Astrocyte (in vitro differentiated cells and primary cell): ENCODE results near the gene DSE. TPM values are rescaled to one million over a fixed set of nuclear protein-coding genes. Genes with fewer than 3 reads are reported as not detected.

Experiments
- DNase-seq: peaks from one replicate; pipeline ENCODE4 v3.0.0-alpha.2; 2010; ENCODE audit warnings: low read depth
- FAIRE-seq: peaks from 2 replicates; lab custom pipeline; 2011; peaks lifted over from hg19 to GRCh38; lab: Jason Lieb, UNC
- H2AFZ ChIP-seq: 2 replicates; pipeline ENCODE4 v1.6.0; 2012; ENCODE audit warnings: low read depth, low read length, inconsistent platforms
- H3K27ac ChIP-seq: 2 replicates; pipeline ENCODE4 v1.5.1; 2011; ENCODE audit warnings: low read depth, low read length, inconsistent platforms
- H3K27me3 ChIP-seq: 2 replicates; pipeline ENCODE4 v1.6.0; 2011; ENCODE audit warnings: low read length, inconsistent platforms; ENCODE audit not compliant: insufficient read depth
- H3K36me3 ChIP-seq: 2 replicates; pipeline ENCODE4 v1.5.1; 2011; ENCODE audit warnings: low read length, inconsistent platforms; ENCODE audit not compliant: insufficient read depth
- H3K4me1 ChIP-seq: 2 replicates; pipeline ENCODE4 v1.5.1; 2011; ENCODE audit warnings: low read length, inconsistent platforms; ENCODE audit not compliant: insufficient read depth
- H3K4me2 ChIP-seq: 2 replicates; pipeline ENCODE4 v1.6.0; 2012; ENCODE audit warnings: low read length, inconsistent platforms
- H3K4me3 ChIP-seq: 2 replicates; pipeline ENCODE4 v1.5.1; 2011; ENCODE audit warnings: low read depth, mild to moderate bottlenecking, low read length, inconsistent platforms; ENCODE audit not compliant: insufficient read depth
- H3K79me2 ChIP-seq: 2 replicates; pipeline ENCODE4 v1.6.0; 2012; ENCODE audit warnings: mild to moderate bottlenecking, low read length, inconsistent platforms; ENCODE audit not compliant: insufficient read depth
- H3K9ac ChIP-seq: 2 replicates; pipeline ENCODE4 v1.6.0; 2012; ENCODE audit warnings: mild to moderate bottlenecking, low read length, inconsistent platforms
- H3K9me3 ChIP-seq: 2 replicates; pipeline ENCODE4 v1.5.1; 2012; ENCODE audit warnings: low read depth, mild to moderate bottlenecking, low read length, inconsistent platforms; ENCODE audit not compliant: insufficient read depth
- H4K20me1 ChIP-seq: 2 replicates; pipeline ENCODE4 v1.6.0; 2012; ENCODE audit warnings: low read length, inconsistent platforms; ENCODE audit not compliant: insufficient read depth
- H3K27ac Mint-ChIP-seq: one replicate; pipeline ENCODE4 v1.8.0; 2021; ENCODE audit warnings: mild to moderate bottlenecking, mixed read lengths; ENCODE audit not compliant: unreplicated experiment
- H3K27me3 Mint-ChIP-seq: one replicate; pipeline ENCODE4 v1.8.0; 2021; ENCODE audit warnings: low read depth, mixed read lengths; ENCODE audit not compliant: unreplicated experiment
- H3K36me3 Mint-ChIP-seq: one replicate; pipeline ENCODE4 v1.8.0; 2021; ENCODE audit warnings: low read depth, mixed read lengths; ENCODE audit not compliant: unreplicated experiment
- H3K4me1 Mint-ChIP-seq: one replicate; pipeline ENCODE4 v1.8.0; 2021; ENCODE audit warnings: low read depth, mixed read lengths; ENCODE audit not compliant: unreplicated experiment
- H3K4me3 Mint-ChIP-seq: one replicate; pipeline ENCODE4 v1.8.0; 2021; ENCODE audit warnings: mild to moderate bottlenecking, moderate library complexity, mixed read lengths; ENCODE audit not compliant: unreplicated experiment
- H3K9me3 Mint-ChIP-seq: one replicate; pipeline ENCODE4 v1.8.0; 2021; ENCODE audit warnings: mild to moderate bottlenecking, mixed read lengths; ENCODE audit not compliant: unreplicated experiment
- EZH2 ChIP-seq: IDR thresholded peaks from 2 replicates; pipeline ENCODE4 v1.6.1; 2012; ENCODE audit warnings: mild to moderate bottlenecking, low read length, inconsistent platforms; ENCODE audit not compliant: insufficient read depth
- total RNA-seq: library from RNA; stranded (reverse); gene quantifications from 2 replicates; pipeline ENCODE4 v1.2.1, GENCODE V29; 2021
- TF ChIP-seq, protein P1 (sequence below): IDR thresholded peaks from 2 replicates; pipeline ENCODE4 v1.5.1; 2011; ENCODE audit warnings: low read depth, mild to moderate bottlenecking, inconsistent platforms, low read length, moderate library complexity; ENCODE audit not compliant: insufficient read depth

Gene DSE
- total RNA-seq, 1 donor from 2014 or later, result 83.2 TPM

DNA sequence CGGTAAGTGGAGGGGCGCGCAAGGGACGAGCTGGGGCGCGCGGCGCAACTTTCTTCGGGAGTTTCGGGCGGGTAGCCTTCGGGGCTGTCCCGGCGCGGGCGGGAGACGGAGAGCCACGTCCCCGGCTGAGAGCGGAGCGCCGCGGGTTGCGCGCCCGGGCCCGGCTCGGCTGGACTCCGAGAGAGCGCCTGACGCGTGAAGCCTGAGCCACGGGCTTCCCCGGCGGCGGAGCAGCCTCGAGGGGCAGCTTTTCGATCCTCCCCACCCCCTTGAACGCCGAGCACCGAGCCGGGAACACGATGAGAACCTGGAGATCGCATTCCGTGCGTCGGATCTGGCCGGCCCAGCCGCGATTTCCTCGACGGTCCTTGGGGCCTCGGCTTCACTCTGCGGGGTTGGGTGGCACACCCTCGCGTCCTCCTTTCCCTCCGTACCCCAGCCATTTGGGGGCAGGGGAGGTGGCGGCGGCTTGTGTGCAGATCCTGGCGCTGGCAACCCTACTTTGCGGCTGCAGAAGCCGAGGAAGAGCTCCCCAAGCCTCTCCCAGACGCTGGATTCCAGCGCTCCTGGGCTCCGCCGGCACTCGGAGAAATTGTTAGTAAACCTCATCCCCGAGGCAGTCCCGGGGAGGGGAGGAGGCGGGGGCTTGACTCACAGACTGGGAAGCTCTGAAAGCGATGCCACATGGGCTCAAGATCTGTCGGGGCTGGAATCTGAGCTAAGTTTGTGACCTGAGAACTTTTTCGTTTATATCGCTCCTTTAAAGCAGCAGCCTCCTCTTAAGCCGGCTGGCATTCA, 572 bp downstream of the DSE start:
- H3K4me1 ChIP-seq, result peaks cover 5% of the 10 kb centered on the region

DNA sequence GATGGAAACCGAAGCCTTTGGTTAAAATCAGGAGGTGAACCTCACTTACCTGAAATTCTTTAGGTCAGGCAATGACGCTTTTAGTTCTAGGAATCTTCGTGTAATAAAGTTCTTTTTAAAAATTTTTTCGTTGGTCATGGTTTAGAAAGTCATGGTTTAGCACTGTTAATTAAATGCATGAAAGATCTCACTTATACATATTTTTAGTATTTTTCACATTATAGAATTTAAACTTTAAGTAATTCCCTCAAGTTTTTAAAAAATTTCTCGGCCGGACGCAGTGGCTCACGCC, 1.1 kb downstream of the DSE start:
- H3K4me3 ChIP-seq, result peak overlapping the region; percentile 83
- H3K27me3 Mint-ChIP-seq, result no peaks in the 10 kb centered on the region
- H3K4me2 ChIP-seq, result peak overlapping the region; percentile 91
- H3K36me3 ChIP-seq, result no peaks in the 10 kb centered on the region
- H3K9me3 ChIP-seq, result no peaks in the 10 kb centered on the region
- H3K27me3 ChIP-seq, result no peaks in the 10 kb centered on the region
- no peaks in the 10 kb centered on the region for H3K9me3 Mint-ChIP-seq
- DNase-seq, result no peak
- peaks cover 5% of the 10 kb centered on the region for H3K4me1 ChIP-seq
- peak overlapping the region; percentile 89 for H3K4me3 Mint-ChIP-seq
- peaks cover 30% of the 10 kb centered on the region for H3K4me1 Mint-ChIP-seq
- no peak overlapping the region for H2AFZ ChIP-seq
- H3K27ac Mint-ChIP-seq, result peak overlapping the region; percentile 93
- peak overlapping the region; percentile 95 for H3K27ac ChIP-seq
- no peak for FAIRE-seq
- TF ChIP-seq, protein P1, sequence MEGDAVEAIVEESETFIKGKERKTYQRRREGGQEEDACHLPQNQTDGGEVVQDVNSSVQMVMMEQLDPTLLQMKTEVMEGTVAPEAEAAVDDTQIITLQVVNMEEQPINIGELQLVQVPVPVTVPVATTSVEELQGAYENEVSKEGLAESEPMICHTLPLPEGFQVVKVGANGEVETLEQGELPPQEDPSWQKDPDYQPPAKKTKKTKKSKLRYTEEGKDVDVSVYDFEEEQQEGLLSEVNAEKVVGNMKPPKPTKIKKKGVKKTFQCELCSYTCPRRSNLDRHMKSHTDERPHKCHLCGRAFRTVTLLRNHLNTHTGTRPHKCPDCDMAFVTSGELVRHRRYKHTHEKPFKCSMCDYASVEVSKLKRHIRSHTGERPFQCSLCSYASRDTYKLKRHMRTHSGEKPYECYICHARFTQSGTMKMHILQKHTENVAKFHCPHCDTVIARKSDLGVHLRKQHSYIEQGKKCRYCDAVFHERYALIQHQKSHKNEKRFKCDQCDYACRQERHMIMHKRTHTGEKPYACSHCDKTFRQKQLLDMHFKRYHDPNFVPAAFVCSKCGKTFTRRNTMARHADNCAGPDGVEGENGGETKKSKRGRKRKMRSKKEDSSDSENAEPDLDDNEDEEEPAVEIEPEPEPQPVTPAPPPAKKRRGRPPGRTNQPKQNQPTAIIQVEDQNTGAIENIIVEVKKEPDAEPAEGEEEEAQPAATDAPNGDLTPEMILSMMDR, result no peak
- no peak for TF ChIP-seq EZH2
- peaks cover 36% of the 10 kb centered on the region for H4K20me1 ChIP-seq
- H3K9ac ChIP-seq, result peak overlapping the region; percentile 96
- peaks cover 51% of the 10 kb centered on the region for H3K79me2 ChIP-seq
- peaks cover 6% of the 10 kb centered on the region for H3K36me3 Mint-ChIP-seq

More for the DNA sequence above, 572 bp downstream of the DSE start:
- peak overlapping the region; percentile 89 for H3K4me3 Mint-ChIP-seq
- Histone ChIP-seq H3K4me2 (peak overlapping the region; percentile 91), H3K36me3 (no peaks in the 10 kb centered on the region), H2AFZ (peak overlapping the region; percentile 68), H3K9me3 (no peaks in the 10 kb centered on the region), H4K20me1 (peaks cover 31% of the 10 kb centered on the region), H3K4me3 (peak overlapping the region; percentile 83), H3K27ac (peak overlapping the region; percentile 95), H3K27me3 (no peaks in the 10 kb centered on the region), H3K79me2 (peaks cover 45% of the 10 kb centered on the region), H3K9ac (peak overlapping the region; percentile 96)
- H3K27ac Mint-ChIP-seq, result peak overlapping the region; percentile 93
- TF ChIP-seq EZH2, result no peak
- TF ChIP-seq, protein P1, result no peak
- peaks cover 6% of the 10 kb centered on the region for H3K36me3 Mint-ChIP-seq
- peak; percentile 87 for DNase-seq
- no peaks in the 10 kb centered on the region for H3K27me3 Mint-ChIP-seq
- H3K4me1 Mint-ChIP-seq, result peaks cover 30% of the 10 kb centered on the region
- peak; percentile 55 for FAIRE-seq
- no peaks in the 10 kb centered on the region for H3K9me3 Mint-ChIP-seq

DNA sequence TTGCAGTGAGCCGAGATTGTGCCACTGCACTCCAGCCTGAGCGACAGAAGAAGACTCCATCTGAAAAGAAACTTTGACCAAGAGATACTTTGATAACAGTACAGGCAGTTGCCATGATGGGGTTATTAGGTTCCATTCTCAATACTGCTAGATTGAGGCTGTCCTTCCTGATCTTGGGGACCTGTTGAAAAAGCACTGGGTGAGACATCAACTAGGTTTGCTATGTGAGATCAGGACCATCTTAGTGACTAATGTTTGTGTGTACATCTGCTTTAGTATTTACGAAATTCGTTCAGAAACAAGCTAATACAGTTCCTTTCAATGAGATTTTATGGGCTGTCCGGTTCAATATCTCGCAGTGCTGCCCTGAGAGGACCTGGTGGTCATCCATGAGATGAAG, 2.6 kb downstream of the DSE start:
- Histone ChIP-seq H3K36me3 (no peaks in the 10 kb centered on the region), H2AFZ (no peak overlapping the region), H3K9me3 (no peaks in the 10 kb centered on the region), H3K4me1 (peaks cover 5% of the 10 kb centered on the region), H3K27ac (no peak overlapping the region), H3K4me3 (no peak overlapping the region), H3K79me2 (peaks cover 65% of the 10 kb centered on the region), H3K4me2 (peak overlapping the region; percentile 9), H4K20me1 (peaks cover 48% of the 10 kb centered on the region), H3K27me3 (no peaks in the 10 kb centered on the region), H3K9ac (no peak overlapping the region)
- no peak for FAIRE-seq
- H3K36me3 Mint-ChIP-seq, result peaks cover 8% of the 10 kb centered on the region
- no peak for TF ChIP-seq EZH2
- peak overlapping the region; percentile 89 for H3K4me3 Mint-ChIP-seq
- H3K9me3 Mint-ChIP-seq, result no peaks in the 10 kb centered on the region
- DNase-seq, result no peak
- peaks cover 28% of the 10 kb centered on the region for H3K4me1 Mint-ChIP-seq
- no peaks in the 10 kb centered on the region for H3K27me3 Mint-ChIP-seq
- H3K27ac Mint-ChIP-seq, result peak overlapping the region; percentile 75
